Stimulated activated CD8-positive, alpha-beta memory T cell treated with anti-CD3 and anti-CD28 coated beads, Interleukin-12 subunit alpha, Interleukin-12 subunit beta, amount 100 ng/mL, for 24 hours (primary cell): ENCODE results near the gene SLC25A19.
"Not testable (repeated sequence)": the region's sequence is repeated elsewhere in the genome, so short reads cannot be mapped to it uniquely, and the experiment has no call there.

Experiments
- DNase-seq: peaks from one replicate; pipeline ENCODE4 v3.0.0-alpha.2; 2020; ENCODE audit errors: extremely low read depth

The SLC25A19 gene

DNA sequence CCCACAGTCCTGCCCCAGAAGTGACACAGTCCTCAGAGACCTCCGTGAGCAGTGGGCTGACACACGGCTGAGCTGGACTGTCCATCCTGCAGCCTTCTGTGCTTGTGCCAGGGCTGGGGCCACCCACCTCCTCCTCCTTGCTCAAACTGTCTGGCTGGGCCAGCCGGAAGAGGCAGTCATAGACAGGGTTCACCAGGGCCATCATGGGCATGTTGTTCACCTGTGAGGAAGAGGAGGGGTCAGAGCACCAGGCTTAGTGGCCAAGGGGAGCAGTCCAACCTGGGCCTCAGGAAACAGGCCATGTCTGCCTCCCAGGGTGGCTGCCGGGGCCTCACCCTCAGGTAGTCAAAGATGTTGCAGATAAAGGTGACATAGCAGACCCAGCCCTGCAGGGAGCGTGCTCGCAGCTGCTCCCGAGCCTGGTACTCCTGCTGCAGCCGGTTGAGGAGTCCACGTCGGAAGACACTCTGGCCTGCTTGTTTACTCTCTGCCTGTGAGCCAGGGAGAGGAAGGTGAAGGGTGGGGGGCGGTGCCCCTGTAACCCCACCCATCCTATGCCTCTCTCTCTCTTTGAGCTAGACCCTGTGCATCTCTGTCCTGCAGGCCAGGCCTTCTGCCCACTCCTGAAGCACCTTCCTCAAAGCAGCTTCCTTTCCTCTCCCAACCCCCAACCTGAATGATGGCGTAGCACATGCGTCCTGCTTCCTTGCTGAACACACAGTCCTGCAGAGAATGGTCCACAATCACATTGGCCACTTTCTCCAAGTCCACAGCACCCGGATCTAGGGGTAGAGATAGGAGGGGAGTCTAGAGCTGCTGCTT lies 21.6 kb downstream of the SLC25A19 start:
- DNase-seq, result no peak

DNA sequence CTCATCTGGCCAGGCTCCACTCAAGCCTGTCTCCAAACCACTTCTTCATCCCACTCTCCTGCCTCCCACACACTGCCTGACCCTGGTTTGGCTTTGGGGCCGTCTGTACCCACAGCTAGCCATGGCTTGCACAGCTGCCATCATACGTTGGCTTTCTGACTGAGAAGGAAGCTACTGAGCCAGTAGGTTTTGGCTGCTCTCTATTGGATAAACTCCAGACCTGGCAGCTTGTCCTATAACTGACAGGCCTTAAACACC lies 22.2 kb downstream of the SLC25A19 start:
- no peak for DNase-seq

DNA sequence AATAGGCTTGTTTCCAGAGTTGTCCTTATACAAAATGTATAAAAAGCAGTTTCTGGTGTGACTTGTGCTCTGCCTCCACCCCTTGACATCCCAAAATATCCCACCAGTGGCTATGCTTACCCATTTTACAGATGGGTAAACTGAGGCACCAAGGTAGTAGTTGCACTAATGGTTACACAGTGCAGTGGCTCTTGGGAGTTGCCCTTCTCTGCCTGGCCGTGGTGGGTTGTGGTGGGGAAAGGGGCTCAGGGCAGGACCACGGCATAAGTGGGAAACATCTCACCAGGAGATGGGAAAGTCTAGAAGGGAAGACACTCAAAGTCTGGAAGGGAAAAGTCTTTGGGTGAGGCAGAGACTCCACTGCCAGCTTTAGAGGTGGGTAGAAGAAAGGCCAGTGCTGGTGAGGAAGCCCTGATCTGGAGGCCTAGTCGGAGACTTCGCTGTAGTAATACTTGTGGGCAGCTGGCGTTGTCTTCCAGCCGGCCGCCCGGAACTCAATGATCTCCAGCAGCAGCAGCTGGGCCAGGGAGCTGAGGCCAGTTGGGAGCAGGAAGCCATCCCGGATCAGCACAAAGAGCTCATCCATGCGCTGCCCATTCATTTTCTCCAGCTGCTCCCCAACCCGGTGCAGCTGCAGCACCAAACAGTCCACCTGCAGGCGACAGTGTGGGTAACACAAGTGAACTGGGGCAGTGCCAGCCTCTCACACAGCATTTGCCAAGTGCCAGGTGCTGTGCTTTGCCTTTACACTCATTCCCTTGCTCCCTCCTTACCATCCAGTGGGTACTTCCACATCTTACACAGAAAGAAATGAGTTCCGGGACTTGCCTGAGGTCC lies 22.7 kb downstream of the SLC25A19 start:
- no peak for DNase-seq

DNA sequence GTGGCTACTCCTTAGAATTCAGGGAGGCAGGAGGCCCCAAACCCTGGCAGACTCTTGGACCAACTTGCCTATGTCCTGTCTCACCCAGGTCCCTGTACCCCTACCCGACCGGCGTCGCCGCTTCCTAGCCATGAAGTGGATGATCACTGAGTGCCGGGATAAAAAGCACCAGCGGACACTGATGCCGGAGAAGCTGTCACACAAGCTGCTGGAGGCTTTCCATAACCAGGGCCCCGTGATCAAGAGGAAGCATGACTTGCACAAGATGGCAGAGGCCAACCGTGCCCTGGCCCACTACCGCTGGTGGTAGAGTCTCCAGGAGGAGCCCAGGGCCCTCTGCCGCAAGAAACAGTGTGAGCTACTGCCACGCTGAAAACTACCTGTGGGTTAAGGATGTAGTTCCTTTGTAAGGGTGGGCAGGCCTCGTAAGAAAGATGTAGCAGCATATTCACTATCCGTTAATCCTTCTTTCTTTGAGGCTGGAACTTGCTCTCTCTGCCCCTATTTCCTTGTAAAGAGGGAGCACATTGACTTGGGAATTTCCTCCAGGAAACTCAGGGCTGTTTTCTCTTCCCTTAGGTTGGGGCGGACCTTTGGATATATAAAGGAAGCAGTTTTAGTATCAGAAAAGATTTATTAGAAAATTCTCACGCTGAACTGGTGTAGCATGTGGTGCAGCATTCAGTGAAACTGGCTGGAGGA lies 23.5 kb downstream of the SLC25A19 start:
- DNase-seq, result no peak

DNA sequence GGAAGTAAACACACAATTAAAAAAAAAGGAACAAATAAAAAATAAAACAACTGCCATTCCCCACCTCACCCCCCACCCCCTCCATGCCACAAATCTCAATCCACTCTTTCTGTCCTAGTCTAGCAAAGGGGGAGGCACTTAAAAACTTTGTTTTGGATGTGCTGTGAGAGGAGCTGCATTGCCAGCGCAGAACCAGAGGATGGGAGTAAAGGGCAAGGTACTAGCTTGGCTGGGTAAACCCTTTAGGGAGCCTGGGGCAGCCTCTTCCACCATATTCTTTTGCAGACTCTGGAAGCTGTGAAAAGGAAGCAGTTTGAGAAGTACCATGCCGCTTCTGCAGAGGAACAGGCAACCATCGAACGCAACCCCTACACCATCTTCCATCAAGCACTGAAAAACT lies 26.2 kb downstream of the SLC25A19 start:
- no peak for DNase-seq

DNA sequence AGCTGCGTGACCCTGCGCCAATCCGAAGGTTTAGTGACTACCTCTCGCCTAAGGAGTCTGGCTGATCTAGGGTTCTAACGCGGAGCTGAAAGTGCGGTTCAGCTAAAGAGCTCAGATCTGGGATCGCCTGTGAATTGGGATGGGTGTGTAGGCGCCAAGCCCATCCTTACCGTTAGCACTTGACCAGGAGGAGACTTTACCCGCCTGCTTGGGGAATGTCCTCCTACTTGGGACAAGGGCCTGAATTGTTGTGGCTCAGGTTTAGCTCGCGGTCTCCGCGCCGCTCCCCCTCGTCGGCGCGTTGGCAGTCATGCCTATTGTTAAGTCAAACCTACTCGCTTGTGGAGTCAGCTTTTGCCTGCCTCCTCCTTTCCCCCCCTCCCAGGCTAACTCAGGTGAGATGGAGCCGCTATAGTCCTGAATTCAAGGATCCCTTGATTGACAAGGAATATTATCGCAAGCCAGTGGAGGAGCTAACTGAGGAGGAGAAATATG lies 27.1 kb downstream of the SLC25A19 start:
- DNase-seq, result no peak

DNA sequence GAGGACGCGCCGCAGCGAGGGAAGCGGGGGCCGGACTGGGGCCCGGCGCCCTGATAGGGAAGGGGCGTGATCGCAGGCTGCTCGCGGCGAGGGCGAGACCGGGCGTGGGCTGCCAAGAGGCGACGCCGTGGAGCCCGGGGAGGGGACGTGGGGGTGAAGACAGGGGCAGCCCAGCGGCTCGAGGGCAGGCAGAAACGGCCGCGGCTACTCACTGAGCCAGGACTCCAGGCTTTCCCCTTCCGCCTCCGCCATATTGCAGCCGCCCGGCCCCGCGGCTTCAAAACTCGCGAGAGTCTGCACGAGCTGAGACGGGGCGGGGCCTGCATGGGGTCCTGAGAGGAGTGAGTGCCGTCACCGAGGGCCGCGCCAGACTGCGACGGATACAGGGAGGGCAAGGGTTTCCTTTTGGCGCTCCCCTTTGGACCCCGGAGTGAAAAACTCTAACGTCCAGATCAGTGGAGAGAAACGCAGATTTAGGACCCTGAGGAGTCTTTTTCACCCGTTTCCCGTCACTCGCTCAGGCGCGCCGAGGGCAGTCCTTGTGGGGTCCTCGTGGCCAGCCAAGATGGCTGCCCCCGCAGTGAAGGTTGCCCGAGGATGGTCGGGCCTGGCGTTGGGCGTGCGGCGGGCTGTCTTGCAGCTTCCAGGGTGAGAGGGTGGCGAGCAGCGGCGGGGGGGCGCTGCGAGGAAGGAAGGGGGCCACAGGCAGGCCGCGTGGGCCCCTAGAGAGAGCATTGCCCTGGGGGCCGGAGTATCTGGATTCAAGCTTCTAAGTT lies 27.7 kb downstream of the SLC25A19 start, which contains the start of the genes GGA3 and MRPS7:
TSS of gene GGA3 (minus strand) at position 271 of the 776 bp plus-strand sequence. CDS start at position 252, 19 bp downstream.
TSS of gene MRPS7 (plus strand) at position 544 of the 776 bp plus-strand sequence. CDS start at position 566, 22 bp downstream.
- DNase-seq, result peak; percentile 85

DNA sequence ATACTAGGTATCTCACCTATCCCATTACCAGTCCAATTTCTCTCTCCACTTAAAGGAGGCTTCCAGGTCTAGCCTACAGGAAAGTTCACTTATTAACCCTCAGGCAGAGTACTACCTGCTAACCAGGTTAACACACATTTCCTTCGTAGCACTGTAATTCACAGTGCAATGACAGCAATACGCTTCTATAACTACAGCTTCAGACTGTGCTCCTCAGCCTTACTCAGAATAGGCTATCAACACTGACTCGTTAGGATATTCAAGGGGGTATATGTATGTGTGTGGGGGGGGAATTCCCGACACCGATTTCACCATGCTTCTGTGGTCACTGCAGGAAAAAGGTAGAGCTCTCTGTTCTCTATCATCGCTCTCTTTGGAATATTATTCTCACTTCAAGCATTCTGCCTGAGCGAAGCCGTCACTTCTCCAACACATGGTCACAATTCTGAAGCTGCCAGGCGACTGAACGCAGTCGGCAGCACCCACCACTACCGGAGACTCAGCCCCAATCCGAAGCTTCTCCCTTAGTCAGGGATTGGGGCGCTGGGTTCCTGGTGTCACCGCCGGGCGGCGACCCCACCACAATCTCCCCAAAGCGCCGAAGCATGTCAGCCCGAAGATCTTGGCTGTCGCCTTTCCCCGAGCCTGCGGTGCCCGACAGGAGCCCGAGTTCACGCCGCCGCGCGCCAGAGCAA lies 28.4 kb downstream of the SLC25A19 start:
- no peak for DNase-seq

DNA sequence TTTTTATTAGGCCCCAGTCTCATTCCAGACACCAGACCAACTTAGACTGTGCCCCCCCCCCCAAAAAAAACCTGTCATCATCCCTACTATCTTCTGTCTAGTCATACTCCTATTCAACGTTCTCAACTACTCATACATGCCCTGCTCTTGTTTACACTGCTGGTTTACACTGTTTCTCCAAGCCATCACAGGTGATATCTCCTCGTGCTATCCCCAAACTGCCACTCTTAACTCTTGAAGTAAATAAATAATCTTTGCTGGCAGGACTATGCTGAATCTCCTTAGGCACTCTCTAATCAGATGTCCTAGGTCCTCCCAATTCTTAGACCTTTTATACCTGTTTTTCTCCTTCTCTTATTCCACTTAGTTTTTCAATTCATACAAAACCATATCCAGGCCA lies 32.0 kb downstream of the SLC25A19 start:
- DNase-seq, result not testable (repeated sequence)

DNA sequence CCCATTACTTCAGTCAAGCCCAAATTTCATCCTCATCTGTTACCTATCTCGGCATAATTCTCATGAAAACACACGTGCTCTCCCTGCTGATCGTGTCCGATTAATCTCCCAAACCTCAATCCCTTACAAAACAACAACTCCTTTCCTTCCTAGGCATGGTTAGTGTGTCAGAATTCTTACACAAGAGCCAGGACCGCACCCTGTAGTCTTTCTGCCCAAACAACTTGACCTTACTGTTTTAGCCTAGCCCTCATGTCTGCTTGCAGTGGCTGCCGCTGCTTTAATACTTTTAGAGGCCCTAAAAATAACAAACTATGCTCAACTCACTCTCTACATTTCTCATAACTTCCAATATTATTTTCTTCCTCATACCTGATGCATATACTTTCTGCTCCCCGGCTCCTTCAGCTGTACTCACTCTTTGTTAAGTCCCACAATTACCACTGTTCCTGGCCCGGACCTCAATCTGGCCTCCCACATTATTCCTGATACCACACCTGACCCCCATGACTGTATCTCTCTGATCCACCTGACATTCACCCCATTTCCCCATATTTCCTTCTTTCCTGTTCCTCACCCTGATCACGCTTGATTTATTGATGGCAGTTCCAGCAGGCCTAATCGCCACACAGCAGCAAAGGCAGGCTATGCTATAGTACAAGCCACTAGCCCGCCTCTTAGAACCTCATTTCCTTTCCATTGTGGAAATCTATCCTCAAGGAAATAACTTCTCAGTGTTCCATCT lies 33.1 kb downstream of the SLC25A19 start:
- not testable (repeated sequence) for DNase-seq

DNA sequence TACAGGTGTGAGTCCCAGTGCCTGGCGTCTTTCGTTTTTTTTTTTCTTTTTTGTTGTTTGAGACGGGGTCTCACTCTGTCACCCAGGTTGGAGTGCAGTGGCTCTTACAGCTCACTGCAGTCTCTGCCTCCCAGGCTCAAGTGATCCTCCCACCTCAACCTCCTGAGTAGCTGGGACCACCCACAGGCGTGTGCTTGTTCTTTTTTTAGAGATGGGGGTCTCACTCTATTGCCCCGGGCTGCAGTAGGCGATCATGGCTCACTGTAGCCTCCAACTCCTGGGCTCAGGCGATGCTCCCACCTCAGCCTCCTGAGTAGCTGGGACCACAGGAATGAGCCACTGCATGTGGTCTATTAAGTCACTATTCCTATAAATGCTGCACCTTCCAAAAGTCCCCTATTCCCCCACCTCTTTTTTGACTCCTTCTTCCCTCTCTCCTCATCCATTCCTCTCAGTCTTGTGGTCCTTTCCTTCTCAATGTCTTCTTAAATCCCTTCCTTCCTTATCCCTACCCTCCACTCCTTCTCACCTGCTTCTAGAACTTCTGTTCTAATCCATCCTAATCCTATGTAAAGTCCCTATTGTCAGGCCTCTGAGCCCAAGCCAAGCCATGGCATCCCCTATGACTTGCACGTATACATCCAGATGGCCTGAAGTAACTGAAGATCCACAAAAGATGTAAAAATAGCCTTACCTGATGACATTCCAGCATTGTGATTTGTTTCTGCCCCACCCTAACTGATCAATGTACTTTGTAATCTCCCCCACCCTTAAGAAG lies 37.0 kb downstream of the SLC25A19 start:
- DNase-seq, result no peak

DNA sequence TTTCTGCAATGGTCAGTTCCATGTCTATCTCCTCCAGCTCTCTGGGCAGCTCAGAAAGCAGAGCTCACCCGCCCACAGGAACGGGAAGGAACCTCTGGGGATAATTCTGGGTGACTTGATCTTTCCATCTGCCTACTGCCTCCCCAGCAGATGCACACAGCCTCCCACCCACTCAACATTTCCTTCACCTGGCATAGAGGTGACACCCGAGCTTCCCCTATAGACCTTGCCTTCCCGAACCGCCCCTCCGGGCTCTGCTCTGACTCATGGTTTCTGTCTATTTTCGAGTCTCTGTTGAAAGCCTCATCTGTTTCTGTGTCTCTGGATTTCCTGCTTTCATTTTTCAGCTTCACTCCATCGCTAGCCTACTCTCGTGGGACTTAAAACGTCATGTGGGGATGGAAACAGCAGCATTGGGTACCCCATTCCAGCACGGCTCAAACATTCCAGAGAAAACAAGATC lies 39.2 kb downstream of the SLC25A19 start:
- peak; percentile 57 for DNase-seq

DNA sequence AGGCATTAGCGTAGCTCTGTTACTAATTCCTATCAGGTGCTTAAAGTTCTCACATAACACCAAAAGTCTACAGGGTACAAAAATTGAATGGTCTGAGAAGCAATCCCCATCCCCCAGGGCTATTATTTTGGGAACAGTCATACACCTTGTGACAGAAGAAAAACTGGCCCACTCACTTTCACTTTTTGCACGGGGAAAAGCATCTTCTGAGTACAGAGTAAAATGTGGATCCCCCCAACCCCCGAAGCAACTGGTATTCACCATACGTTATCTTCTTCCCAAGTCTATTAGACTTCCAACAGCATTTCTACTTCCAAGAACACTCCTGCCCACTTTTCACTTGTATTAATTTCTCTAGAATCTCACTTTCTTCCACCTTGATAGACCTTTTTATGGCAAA lies 39.7 kb downstream of the SLC25A19 start:
- DNase-seq, result no peak

DNA sequence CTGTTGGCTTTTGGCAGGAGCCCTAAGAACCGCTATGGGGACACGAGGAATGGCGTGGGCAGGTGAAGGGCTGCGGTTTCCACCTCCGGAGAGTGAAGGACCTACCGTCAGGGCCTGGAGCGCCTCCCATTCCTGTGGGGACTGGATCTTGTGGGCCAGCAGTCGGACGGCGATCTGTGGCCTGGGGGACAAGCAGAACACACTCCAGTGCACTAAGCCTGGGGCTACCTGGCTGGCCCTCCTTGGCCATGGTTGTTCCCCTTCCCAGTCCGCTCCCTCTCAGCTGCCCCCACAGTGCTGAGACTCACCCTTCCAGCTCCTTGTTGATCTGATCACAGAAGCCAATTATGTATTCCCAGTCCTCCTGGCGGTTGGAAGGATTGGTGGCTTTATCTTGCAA lies 42.8 kb downstream of the SLC25A19 start:
- DNase-seq, result no peak

DNA sequence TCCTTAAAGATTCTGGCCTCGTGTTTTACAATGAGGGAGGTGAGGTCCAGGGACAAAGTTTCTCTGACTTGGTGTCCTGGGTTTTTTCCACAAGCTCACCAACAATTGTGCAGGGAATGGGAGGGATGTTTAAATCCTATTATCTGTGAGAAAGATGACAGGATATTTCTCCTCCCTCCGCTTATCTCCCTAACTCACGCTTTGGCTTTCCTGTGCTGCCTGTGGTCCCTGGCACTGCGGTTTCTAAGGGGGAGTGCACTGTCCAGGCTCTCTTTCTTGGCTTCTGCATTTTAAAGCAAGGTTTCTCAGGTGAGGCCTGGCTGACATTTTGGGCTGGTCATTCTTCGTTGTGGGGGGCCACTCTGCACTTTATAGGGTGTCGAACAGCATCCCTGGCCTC lies 44.2 kb downstream of the SLC25A19 start:
- DNase-seq, result no peak

DNA sequence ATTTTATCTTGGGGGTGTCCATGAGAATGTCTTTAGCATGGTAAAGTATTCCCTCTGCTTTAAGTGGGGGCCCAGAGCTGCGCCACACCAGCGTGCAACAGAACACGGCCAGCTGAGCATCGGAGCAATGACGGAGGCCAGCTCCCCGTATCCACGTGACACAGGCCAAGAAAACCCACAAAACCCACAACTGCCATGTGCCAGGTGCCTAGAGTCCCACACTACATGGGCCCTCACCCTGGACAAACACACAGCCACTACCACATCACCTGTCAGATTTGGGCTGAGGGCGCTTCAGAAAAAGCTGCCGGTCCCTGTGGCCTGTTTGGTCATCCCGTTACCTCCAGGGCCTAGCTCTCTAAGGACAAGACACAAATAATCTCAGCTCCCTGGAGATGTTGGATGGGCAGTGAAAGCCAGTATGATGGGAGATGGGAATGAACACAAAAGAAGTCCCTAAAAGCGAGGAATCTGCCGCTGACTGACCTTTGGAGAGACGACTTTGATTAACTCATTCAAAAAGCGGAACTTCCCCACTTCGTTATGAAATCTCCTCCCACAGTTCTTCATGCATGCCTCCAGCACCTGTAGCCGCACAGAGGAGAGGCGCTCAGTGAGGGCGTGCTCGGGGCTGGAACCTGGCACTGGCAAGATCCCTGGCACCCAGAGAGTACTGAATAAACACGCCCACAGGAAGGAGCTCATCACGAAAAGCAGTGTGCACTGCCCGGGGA lies 44.9 kb downstream of the SLC25A19 start:
- DNase-seq, result no peak

DNA sequence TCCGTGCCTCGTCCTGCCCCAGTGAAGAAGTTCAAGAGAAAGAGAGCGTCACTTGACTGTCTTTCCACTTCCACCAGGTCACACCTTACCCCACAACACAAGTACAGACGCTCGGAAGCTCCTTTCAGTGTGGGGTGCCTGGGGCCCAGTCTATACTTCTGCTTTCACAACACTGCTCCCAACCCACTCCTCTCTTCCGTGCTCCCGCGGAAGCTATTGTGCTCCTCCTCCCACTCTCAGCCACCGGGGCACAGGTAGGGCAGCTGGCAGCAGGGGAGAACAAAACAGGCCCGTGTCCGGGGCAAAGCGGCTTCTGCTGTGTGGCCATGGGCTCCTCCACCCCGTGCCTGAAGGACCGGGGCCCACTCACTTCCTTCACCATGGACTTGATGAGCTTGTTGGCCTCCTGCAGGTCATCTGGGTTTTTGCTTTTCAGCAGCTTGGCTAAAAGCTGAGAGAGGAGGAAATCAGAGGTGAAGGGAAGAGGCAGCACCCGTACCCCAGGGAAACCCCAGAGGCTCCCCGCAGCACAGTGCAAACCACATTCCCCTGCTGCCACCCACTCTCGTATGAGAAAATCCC lies 46.7 kb downstream of the SLC25A19 start:
- no peak for DNase-seq

DNA sequence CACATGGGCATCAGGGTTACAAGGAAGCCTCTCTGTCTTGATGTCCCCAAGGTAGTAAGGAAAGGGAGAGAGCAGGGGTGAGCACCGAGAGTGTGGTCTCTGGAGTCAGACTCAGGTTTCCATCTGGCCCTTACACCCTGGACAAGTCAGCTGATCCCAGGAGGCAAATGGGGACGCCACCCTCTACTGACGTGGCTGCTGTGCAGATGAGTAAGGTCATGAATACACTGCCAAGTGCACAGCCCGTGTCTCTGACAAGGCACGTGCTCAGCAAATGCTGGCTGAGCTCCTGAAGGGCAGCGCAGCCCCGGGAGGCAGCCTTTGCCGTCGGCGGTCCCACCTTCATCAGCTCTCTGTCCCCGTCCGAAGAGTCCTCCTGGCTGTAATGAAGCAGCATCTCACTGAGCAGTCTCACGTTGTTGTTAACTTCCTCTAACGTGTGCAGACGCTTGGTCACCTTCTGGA lies 47.2 kb downstream of the SLC25A19 start:
- DNase-seq, result no peak
